Fibroblast of peridontal ligament (primary cell): ENCODE measurements around the gene TRAF2.
A peak's percentile ranks its signal among the peaks of the same experiment; 100 is the strongest.
"Not testable (repeated sequence)": the region's sequence is repeated elsewhere in the genome, so short reads cannot be mapped to it uniquely, and the experiment has no call there.

Experiments
- DNase-seq: peaks from one replicate; pipeline ENCODE4 v3.0.0-alpha.2; 2010; ENCODE audit errors: extremely low read depth

Gene TRAF2

DNA sequence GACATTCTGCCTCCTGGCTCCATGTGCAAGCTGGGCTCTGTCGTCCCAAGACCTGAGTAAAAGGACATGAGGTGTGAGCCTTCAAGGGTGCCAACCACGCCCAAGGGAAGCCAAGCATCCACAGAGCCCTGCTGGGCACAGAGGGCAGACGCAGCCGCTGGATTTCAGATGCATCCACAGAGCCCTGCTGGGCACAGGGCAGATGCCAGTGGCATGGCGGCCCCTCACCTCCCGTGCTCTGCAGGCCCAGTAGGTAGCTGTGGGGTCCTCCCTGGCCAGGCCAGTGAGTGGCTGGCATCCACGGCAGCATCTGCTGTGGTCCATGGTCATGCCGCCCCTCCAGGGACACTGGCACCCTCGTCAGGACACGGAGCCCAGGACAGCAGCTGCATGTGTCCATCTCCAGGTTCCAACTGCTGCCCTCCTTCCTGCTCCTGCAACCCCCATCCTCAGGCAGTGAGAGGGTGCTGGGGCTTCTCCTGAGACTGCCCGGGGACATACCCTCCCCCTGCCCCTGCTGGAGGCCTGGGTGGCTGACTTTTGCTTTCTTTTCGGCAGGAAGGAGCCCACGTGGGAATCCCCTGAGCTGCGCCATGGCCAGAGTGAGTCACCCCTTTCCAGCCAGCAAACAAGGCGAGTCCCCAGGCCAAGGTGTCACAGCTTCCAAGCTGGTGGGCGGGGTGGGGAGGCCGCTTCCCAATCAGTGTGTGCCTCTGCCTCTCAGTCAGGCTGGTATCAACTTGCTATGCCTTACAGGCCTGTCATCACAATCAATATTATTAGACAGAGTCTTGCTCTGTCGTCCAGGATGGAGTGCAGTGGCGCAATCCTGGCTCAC is 4.0 kb upstream of the TRAF2 start:
- DNase-seq = peak; percentile 59

DNA sequence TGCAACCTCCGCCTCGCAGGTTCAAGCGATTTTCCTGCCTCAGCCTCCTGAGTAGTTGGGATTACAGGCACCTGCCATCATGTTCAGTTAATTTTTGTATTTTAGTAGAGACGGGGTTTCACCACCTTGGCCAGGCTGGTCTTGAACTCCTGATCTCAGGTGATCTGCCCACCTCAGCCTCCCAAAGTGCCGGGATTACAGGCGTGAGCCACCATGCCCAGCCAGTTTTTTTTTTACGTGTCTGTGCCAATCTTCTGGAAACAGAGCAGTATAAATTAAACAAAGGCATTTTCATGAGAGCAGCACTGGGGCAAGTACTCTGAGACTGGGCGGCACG is 3.4 kb upstream of the TRAF2 start:
- not testable (repeated sequence) for DNase-seq

DNA sequence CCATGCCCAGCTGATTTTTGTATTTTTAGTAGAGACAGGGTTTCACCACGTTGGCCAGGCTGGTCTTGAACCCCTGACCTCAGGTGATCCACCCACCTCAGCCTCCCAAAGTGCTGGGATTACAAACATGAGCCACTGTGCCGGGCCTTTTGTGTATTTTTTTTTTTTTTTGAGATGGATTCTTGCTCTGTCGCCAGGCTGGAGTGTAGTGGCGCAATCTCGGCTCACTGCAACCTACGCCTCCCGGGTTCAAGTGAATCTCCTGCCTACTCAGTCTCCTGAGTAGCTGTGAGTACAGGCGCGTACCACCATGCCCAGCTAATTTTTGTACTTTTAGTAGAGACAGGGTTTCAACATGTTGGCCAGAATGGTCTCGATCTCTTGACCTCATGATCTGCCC is 2.6 kb upstream of the TRAF2 start:
- not testable (repeated sequence) for DNase-seq

DNA sequence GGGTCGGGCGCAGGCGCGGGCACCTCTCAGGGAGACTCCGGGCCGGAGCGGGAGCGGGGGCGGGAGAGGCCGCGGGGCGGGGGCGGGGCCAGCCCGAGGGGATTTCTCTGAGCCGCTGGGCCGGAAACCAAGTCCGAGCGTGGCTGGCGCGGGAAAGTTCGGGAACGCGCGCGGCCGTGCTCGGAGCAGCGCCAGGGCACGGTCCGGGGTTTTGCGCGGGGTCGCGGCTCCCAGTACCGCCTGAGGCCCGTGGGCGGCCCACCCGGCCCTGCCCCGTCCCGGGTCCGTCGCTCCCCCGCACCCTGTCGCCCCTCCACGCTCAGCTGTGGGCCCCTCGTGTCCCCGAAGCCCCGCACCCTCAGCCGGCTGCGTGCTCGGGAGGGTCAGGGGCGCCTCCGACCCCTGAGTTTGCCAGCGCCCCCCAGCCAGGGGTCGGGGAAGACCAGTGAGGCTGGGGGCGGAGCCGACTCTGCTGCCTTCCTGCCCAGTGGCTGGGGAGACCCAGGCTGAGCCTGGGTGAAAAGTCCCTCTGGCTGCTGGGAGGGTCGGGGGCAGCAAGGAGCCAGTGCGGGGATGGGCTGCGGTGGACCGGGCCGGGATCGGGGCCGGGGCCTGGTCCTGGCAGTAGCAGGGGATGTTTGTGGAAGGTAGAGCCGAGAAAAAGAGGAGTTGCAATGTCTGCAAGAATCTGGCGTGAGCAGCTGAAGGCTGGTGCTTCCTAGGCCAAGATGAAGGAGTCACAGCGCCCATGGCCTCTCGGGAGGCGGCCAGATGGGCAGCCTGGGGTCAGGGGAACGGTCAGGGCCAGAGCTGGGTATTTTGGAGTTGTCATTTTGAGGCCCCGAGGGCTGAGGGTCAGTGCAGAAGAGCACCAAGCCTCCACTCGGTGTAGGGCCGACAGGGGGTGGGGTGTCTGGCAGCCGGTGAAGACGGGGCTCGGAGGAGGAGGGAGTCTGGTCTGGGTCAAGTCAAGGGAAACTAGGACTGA is 588 bp downstream of the TRAF2 start:
- no peak for DNase-seq

DNA sequence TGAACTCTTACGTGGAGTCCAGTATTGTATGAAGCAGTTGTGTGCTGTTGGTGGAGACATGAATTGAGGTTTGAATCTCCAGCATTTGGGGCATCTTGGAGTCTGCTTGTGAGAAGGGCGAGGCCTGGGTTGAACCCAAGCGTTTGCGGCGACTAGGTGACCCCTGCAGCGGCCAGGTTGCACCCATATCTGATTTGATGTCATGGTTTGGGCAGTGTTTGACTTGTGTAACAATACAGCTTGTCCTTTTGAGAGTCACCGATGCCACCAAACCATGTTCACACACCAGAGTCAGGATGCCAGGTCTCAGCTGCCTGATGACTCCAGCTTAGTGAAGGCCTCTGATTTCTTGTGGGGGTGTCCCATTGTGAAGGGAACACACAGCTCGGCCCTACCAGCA is 2.1 kb downstream of the TRAF2 start:
- DNase-seq = no peak

DNA sequence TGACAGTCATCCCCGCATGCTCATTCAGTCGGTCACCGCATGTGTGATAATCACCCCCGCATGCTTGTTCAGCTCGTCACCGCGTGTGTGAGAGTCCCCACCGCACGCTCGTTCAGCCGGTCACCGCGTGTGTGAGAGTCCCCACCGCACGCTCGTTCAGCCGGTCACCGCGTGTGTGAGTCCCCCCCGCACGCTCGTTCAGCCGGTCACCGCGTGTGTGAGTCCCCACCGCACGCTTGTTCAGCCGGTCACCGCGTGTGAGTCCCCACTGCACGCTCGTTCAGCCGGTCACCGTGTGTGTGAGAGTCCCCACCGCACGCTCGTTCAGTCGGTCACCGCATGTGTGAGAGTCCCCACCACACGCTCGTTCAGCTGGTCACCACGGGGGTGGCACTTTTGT is 3.5 kb downstream of the TRAF2 start:
- DNase-seq = no peak

DNA sequence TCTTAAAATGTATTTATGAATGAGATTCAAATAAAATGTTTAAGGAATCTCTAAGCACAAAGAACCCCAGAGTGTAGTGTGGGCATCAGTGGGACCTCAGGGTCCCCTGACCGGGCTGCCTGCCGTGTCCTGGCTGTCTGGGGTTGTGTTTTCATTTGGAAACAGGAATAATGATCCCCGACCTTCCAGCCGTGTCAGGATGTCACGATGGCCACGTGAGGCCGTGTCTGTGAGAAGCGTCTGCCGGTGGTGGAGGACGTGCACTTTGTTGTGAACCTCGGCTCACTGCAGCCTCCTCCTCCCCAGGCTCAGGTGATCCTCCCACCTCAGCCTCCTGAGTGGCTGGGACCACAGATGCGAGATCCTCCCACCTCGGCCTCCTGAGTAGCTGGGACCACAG is 4.3 kb downstream of the TRAF2 start:
- no peak for DNase-seq

DNA sequence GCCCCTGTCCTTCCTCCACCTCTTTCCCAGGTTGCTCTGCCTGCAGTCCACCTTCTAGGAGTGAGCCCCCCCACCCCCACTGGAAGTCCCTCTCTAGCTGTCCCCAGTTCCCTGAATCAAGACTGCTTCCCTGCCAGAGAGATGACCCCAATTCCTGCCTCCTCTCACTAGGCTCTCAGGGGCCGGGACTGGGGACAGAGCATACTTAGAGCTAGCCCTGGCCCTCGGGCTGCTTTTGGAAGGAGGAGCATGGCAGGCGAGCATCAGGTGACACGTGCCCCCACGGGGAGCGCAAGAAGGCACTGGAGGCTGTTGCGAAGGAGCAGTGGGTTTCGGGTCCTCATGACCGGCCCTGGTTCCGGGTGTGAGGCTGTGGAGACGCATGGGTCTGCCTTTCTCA is 9.7 kb downstream of the TRAF2 start:
- no peak for DNase-seq

DNA sequence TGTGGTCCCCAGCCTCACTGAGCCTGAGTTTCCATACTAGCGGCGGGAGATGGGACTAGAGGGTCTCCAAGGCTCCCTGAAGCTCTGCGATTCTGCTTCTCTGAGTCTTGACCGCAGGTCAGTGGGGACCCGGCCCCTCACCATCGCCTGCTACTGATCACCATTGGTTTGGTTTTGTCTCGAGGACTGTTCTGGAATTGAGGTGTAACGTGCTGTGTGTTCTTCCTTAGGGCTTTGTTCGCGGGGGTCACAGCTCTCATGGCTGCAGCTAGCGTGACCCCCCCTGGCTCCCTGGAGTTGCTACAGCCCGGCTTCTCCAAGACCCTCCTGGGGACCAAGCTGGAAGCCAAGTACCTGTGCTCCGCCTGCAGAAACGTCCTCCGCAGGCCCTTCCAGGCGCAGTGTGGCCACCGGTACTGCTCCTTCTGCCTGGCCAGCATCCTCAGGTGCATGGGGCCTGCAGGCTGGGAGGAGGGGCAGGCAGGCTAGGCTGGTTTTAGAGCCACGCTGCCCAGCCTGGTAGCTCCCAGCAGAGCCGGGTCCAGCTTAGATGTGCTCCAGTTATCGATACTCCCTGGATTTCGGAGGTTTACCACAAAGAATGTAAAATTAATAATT is 12.3 kb downstream of the TRAF2 start:
- DNase-seq = no peak

DNA sequence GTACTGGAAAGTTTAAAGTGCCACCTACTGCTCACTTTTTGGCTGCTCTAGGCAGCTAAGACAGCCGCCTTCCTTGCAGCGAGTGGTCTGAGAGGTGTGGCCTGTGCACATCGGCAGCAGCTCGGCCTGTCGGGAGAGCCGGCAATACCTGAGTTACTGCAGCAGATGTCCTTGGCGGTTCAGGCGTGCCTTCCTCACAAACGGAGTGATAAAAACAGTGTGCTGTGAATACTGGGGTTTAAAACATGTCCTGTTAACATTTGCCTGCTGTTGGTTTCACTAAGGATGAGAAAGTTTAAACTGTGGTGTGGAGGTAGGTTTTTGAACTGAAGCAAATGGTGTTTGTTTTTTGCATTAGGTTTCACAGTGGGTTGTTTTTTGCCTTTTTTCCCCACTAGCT is 12.9 kb downstream of the TRAF2 start:
- no peak for DNase-seq

DNA sequence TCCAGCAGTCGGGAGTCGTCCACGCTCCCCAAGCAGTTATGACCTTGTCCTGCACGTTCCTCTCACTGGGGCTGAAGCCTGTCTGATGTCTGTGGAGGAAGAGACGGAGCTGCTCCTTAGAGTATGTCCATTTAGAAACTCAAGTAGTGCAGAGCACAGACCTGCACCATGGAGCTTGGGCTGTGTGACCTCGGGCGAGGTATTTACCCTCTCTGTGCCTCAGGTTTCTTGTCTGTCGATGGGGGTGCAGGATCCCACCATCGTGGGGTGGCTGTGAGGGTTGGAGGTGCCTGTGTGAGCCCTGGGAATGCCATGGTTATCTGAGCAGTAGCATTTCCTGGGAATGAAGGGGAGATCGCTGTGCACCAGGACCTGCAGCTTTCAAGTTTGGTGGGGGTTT is 14.2 kb downstream of the TRAF2 start:
- DNase-seq = no peak

DNA sequence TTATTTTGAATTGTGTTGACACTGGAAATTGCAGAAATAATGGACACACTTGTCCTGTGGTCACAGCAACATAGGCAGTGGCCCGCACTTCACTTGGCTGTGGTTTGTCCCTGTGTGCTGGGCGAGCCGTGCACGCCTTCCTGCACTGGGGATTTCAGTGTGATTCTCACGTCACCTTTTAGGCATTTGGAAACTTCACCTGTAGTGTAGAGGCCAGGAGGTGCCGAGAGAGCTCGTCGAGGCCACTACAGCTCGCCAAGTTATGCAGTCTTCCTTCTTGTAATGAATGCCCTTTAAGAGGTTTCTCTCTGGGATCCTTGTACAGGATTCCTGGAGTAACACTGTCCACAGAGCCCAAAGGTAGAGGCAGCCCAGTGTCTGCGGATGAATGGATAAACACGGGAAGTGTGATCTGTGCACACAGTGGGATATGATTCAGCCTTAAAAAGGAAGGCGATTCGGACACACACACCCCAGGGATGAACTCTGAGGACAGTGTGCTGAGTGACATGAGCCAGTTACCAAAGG is 14.7 kb downstream of the TRAF2 start:
- DNase-seq = no peak

DNA sequence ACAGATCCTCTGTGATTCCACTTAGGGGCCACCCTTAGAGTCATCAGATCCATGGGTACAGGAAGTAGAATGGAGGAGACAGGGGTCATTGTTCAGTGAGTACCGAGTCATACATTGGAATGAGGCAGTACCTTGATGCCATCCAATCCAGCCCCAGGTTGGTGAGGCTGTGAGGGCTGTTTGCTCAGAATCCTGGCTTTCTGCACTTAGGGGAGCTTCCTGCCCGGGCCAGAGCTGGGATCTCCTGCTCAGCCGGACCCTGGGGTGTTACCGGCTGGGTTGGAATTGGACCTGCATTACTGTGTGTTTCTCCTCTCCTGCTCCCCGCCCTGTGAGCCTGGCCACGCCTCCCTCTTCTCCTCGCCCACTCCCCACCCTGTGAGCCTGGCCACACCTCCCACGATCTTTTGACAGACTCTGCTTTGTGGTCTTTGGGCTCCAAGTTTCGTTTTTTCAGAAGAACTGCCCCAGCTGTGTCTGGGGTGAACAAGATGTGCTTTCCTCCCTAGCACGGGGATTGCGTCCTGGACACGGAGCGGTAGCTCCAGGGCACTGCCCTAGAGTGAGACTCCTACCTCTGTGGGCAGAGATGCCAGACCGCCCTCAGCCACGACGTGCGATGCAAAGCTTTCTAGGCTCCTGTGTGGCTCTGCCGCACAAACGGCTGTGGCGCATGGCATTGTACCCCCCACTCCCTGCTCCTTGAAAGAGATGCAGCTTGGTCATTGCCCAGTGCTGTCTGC is 15.4 kb downstream of the TRAF2 start:
- DNase-seq = no peak

DNA sequence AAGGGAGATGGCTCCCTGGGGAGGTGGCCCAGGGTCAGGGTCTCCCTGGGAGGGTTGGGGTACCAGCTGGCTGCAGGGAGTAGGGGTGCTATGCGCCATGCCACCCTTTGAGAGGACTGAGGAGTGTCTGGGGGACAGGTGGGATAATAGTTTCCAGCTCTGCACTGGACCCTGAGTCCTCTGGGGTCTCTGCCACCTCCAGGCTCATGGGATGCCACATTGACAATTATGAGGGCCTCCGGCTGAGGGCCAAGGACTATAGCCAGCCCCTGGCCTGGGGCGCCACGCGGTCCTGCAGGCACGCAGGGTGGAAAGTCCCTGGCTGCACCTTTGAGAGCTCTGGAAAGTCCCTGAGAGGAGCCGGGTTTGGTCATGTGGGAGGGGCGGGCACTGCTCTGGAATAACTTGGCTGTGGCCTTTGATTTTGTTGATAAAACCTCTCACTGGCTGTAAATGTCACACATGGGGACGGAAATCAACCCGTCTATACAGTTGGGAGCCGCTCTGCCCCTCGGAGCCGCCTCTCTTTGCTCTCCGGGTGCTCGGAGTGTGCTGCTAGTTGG is 16.0 kb downstream of the TRAF2 start:
- DNase-seq = peak; percentile 44

DNA sequence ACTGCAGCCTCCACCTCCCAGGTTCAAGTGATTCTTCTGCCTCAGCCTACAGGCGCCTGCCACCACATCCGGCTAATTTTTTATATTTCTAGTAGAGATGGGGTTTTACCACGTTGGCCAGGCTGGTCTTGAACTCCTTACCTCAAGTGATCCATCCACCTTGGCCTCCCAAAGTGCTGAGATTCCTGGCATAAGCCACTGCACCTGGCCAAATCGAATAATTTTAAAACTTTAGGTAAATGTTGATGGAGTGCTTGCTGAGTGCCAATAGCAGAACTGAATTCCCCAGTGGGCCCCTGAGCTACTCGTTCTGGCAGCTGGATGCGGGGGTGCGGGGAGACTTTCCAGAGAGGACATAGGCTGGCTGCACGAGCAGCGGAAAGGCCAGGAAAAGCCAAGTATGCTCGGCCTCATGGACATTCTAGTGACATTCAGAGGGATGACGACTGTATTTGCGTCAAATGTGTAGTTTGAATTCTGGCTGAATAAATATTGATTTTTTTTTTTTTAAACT is 16.8 kb downstream of the TRAF2 start:
- no peak for DNase-seq

DNA sequence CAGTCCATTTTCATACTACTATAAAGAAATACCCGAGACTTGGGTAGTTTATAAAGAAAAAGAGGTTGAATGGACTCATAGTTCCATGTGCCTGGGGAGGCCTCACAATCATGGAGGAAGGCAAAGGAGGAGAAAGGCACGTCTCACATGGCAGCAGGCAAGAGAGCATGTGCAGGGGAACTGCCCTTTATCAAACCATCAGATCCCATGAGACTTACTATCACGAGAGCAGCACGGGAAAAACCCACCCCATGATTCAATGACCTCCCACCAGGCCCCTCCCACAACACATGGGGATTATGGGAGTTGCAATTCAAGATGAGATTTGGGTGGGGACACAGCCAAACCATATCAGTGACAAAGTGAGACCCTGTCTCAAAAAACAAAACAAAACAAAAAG is 19.9 kb downstream of the TRAF2 start:
- DNase-seq = no peak

DNA sequence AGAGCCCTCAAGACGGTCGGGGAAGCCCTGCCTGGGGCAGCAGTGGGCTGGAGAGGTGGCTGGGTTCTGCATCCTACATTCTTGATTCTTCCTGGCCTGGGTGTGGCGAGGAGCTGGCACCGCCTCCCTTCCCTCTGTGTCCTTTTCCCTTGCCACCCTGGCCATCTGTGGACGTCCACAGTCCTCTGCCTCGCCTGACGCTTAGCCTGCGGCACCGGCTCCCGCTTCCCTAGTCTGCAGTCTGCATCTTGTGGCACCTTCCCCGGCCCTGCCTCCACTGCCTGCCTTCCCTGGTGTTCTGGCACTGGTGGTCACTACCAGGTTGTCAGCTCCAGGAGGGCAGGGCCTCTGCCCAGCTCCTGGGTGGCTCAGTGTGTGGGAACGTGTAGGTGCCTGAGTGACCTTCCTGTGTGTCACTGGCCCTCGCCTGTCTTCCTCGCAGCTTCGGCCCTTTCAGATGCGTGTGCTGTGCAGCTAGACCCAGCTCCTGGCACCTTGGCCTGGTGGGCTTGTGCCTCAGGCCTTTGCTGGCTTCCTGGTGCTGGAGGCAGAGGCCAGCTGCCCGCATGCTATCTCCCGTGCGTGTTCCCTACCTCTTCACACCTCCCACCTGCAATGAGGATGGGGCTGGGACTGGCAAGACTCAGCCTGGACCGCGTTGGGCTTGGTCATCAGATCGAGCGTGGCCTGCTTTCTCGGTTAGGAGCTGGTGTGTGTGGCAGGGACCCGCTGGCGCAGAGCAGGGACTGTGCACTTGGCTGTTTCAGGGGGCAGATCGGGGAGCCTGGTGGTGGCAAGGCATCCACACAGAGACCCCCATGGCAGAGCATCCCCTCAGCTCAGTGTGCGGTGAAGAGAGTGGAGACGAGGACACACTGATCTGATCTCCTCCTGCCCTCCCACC is 20.9 kb downstream of the TRAF2 start:
- DNase-seq = no peak

DNA sequence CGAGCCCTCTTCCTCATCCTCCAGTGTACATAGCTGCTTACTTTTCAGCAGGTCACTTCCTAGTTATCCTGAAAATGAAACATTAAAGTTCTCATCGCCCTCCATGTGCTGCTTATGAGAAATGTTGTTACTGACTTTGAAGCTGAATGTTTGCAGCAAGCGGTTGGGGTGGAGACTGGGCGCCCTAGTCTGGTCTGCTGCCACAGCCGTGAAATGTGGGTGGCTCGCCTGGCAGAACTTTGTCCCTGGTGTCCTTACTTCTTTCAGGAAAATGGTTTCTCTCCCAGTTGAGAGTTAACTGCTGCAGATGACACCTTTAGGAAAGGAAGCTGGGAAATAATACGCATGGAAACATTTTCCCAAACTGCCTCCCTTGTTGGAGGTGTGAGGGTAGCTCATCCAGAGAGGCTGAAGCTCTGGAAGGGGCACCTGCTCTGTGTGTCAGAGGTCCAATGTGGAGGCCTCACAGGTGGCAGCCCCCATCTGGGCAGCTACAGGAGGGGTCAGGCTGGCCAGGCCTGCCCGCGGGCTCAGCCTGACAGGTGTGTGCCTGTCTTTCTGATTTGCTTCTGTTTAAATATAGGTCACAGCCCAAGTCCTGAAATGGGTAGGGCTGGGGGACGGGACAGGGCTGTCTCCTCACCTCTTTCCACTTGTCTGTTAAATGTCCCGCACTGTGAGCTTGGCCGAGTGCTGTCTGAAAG is 24.0 kb downstream of the TRAF2 start:
- no peak for DNase-seq

DNA sequence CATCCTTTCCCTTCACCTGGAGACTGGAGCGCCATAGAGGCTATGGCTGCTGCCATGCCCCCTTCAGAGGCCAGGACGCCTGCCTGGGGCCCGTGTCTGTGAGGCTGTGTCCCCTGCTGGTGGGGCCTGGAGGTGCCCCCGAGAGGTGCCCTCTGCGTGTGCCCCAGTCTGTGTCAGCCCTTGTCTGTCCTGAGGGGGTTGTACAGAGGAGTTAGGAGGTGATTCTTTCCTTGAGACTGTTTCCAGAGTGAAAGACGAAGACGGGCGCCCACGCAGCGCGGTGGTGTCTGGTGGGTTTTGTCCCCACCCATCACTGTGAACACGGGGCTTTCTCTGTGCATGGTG is 24.6 kb downstream of the TRAF2 start:
- no peak for DNase-seq
